NCI-H1436 treated with DMSO at 0.1 percent for 48 hours (cell line): ENCODE results near the gene APIP.
"Not testable (repeated sequence)": the region's sequence is repeated elsewhere in the genome, so short reads cannot be mapped to it uniquely, and the experiment has no call there.

Source experiments
- DNase-seq: peaks from one replicate; lab custom pipeline; 2025; lab: John Stamatoyannopoulos, UW

APIP gene

GRCh38 chr11:34926101-34926830 lies 10.1 kb upstream of the APIP start:
- DNase-seq = no peak

- DNase-seq = no peak
These were observed 8.5 kb upstream of the APIP start for GRCh38 chr11:34924714-34925113.

- no peak for DNase-seq
These were observed 5.0 kb upstream of the APIP start for GRCh38 chr11:34921156-34921555.

- DNase-seq = no peak
These were observed 928 bp upstream of the APIP start for GRCh38 chr11:34916843-34917770.

- no peak for DNase-seq
These were observed 804 bp downstream of the APIP start for GRCh38 chr11:34915136-34916014.

GRCh38 chr11:34913556-34913955 lies 2.6 kb downstream of the APIP start:
- DNase-seq = not testable (repeated sequence)

- DNase-seq = no peak
These were observed 4.5 kb downstream of the APIP start for GRCh38 chr11:34911676-34912075.

GRCh38 chr11:34910817-34911216 lies 5.4 kb downstream of the APIP start:
- no peak for DNase-seq

- DNase-seq = no peak
These were observed 6.2 kb downstream of the APIP start for GRCh38 chr11:34909955-34910354.

GRCh38 chr11:34909415-34909814 lies 6.8 kb downstream of the APIP start:
- no peak for DNase-seq

- DNase-seq = no peak
These were observed 8.1 kb downstream of the APIP start for GRCh38 chr11:34907934-34908593.

- DNase-seq = no peak
These were observed 10.5 kb downstream of the APIP start for GRCh38 chr11:34905666-34906065.

GRCh38 chr11:34904421-34904955 lies 11.7 kb downstream of the APIP start:
- DNase-seq = no peak

- no peak for DNase-seq
These were observed 16.6 kb downstream of the APIP start for GRCh38 chr11:34899633-34900016.

GRCh38 chr11:34898474-34898873 lies 17.7 kb downstream of the APIP start:
- DNase-seq = no peak

GRCh38 chr11:34897171-34897870 lies 18.9 kb downstream of the APIP start:
- no peak for DNase-seq

- not testable (repeated sequence) for DNase-seq
These were observed 20.0 kb downstream of the APIP start for GRCh38 chr11:34896191-34896590.

GRCh38 chr11:34893416-34893815 lies 22.8 kb downstream of the APIP start:
- DNase-seq = no peak

GRCh38 chr11:34891611-34892010 lies 24.6 kb downstream of the APIP start:
- DNase-seq = no peak

GRCh38 chr11:34890812-34891211 lies 25.4 kb downstream of the APIP start:
- DNase-seq = no peak

- no peak for DNase-seq
These were observed 26.1 kb downstream of the APIP start for GRCh38 chr11:34890089-34890488.
